PFSK-1 (cell line): ENCODE measurements around the gene HOXB13.

Experiments used
- POLR2AphosphoS5 ChIP-seq: IDR thresholded peaks from 2 replicates; pipeline ENCODE4 v1.6.1; 2012; ENCODE audit warnings: low read depth, mild to moderate bottlenecking, control low read depth, low read length, moderate library complexity
- REST ChIP-seq, 2 experiments: IDR thresholded peaks; 2 replicates each; pipeline versions ENCODE4 v1.6.1 to v1.8.0; 2011 to 2012; ENCODE audit warnings: low read depth in 2 of 2, low read length in 2 of 2, control low read depth in 1 of 2, inconsistent platforms in 1 of 2, mild to moderate bottlenecking in 1 of 2, moderate library complexity in 1 of 2; ENCODE audit not compliant: insufficient read depth in 1 of 2
- SIN3A ChIP-seq: IDR thresholded peaks from 2 replicates; pipeline ENCODE4 v1.6.1; 2012; ENCODE audit warnings: mild to moderate bottlenecking, low read length, moderate library complexity, borderline replicate concordance; ENCODE audit not compliant: insufficient read depth
- TAF1 ChIP-seq: IDR thresholded peaks from 2 replicates; pipeline ENCODE4 v1.6.1; 2012; ENCODE audit warnings: low read length, control low read depth, borderline replicate concordance; ENCODE audit not compliant: insufficient read depth

GRCh38 chr17:48722915-48723422, 5.6 kb downstream of the HOXB13 start, which contains the start of gene PRAC2:
- no peak for TF ChIP-seq POLR2AphosphoS5
- TF ChIP-seq REST (IDR thresholded peaks at IDR 0.05; ENCODE audit: insufficient read depth in 1 of 2, low read depth in 2 of 2, low read length in 2 of 2) = no peak
- no peak for TF ChIP-seq SIN3A
- no peak for TF ChIP-seq TAF1
